HG02973 (cell line): ENCODE data around the gene TAF1A.
"Not testable (repeated sequence)": the region's sequence is repeated elsewhere in the genome, so short reads cannot be mapped to it uniquely, and the experiment has no call there.

Experiments
- ATAC-seq: cut with Tn5 transposase; IDR thresholded peaks from one replicate; pipeline ENCODE4 v1.9.1; 2021; ENCODE audit warnings: moderate library complexity; ENCODE audit not compliant: unreplicated experiment

Gene TAF1A

GRCh38 chr1:222589462-222590302, at the start of gene TAF1A:
Gene TAF1A (minus strand): TSS chr1:222589933.
- ATAC-seq, result peak; percentile 99

- ATAC-seq, result peak; percentile 80
Observed at GRCh38 chr1:222634180-222635013, 44.7 kb upstream of the TAF1A start.

GRCh38 chr1:222632749-222633148, 43.0 kb upstream of the TAF1A start:
- no peak for ATAC-seq

- no peak for ATAC-seq
Observed at GRCh38 chr1:222631611-222632208, 42.0 kb upstream of the TAF1A start.

- no peak for ATAC-seq
Observed at GRCh38 chr1:222629921-222630535, 40.3 kb upstream of the TAF1A start.

GRCh38 chr1:222627232-222627631, 37.5 kb upstream of the TAF1A start:
- no peak for ATAC-seq

GRCh38 chr1:222624214-222624613, 34.5 kb upstream of the TAF1A start:
- no peak for ATAC-seq

GRCh38 chr1:222623458-222623857, 33.7 kb upstream of the TAF1A start:
- no peak for ATAC-seq

- no peak for ATAC-seq
Observed at GRCh38 chr1:222622765-222623164, 33.0 kb upstream of the TAF1A start.

GRCh38 chr1:222620566-222620965, 30.8 kb upstream of the TAF1A start:
- peak; percentile 29 for ATAC-seq

- no peak for ATAC-seq
Observed at GRCh38 chr1:222618880-222619596, 29.3 kb upstream of the TAF1A start.

GRCh38 chr1:222618001-222618879, 28.5 kb upstream of the TAF1A start, which contains the start of gene MIA3:
Gene MIA3 (plus strand): TSS chr1:222618097. CDS start chr1:222618111, 14 bp downstream.
- ATAC-seq, result peak; percentile 48

GRCh38 chr1:222617367-222617951, 27.7 kb upstream of the TAF1A start:
- peak; percentile 86 for ATAC-seq

- no peak for ATAC-seq
Observed at GRCh38 chr1:222616525-222616924, 26.8 kb upstream of the TAF1A start.

- ATAC-seq, result no peak
Observed at GRCh38 chr1:222613627-222614026, 23.9 kb upstream of the TAF1A start.

GRCh38 chr1:222610728-222611127, 21.0 kb upstream of the TAF1A start:
- ATAC-seq, result no peak

- ATAC-seq, result not testable (repeated sequence)
Observed at GRCh38 chr1:222609111-222609510, 19.4 kb upstream of the TAF1A start.

GRCh38 chr1:222606757-222607156, 17.0 kb upstream of the TAF1A start:
- no peak for ATAC-seq

GRCh38 chr1:222601257-222601656, 11.5 kb upstream of the TAF1A start:
- ATAC-seq, result no peak
